Medulla oblongata (tissue), 1 donor: ENCODE data around the gene RPS25.
"Not testable (repeated sequence)": the region's sequence is repeated elsewhere in the genome, so short reads cannot be mapped to it uniquely, and the experiment has no call there.

Source experiments
- DNase-seq: peaks from one replicate; pipeline ENCODE4 v3.0.0-alpha.2; 2015; ENCODE audit errors: extremely low spot score

RPS25 gene

GRCh38 chr11:119018074-119018938, at the start of gene RPS25, which contains the start of gene TRAPPC4:
TSS of gene RPS25 (minus strand) at chr11:119018343. CDS start at chr11:119018284, 59 bp downstream.
TSS of gene TRAPPC4 (plus strand) at chr11:119018766. CDS start at chr11:119018796, 30 bp downstream.
- DNase-seq = peak; percentile 98

- peak; percentile 97 for DNase-seq
Measured at GRCh38 chr11:119067371-119068222, 49.5 kb upstream of the RPS25 start, which contains the start of gene VPS11. TSS of gene VPS11 (plus strand) at chr11:119067818. CDS start at chr11:119067824, 6 bp downstream.

GRCh38 chr11:119065369-119065768, 47.2 kb upstream of the RPS25 start:
- DNase-seq = no peak

- no peak for DNase-seq
Measured at GRCh38 chr11:119062779-119063178, 44.6 kb upstream of the RPS25 start.

- DNase-seq = no peak
Measured at GRCh38 chr11:119061256-119061655, 43.1 kb upstream of the RPS25 start.

- DNase-seq = not testable (repeated sequence)
Measured at GRCh38 chr11:119059128-119059527, 41.0 kb upstream of the RPS25 start.

- DNase-seq = peak; percentile 97
Measured at GRCh38 chr11:119057000-119057769, 39.0 kb upstream of the RPS25 start, which contains the start of gene HYOU1. TSS of gene HYOU1 (minus strand) at chr11:119057205. CDS start at chr11:119056160, 1,045 bp downstream.

GRCh38 chr11:119056421-119056999, 38.4 kb upstream of the RPS25 start:
- DNase-seq = no peak

GRCh38 chr11:119055901-119056300, 37.8 kb upstream of the RPS25 start:
- DNase-seq = peak; percentile 21

GRCh38 chr11:119054418-119054817, 36.3 kb upstream of the RPS25 start:
- no peak for DNase-seq

- DNase-seq = no peak
Measured at GRCh38 chr11:119052163-119052814, 34.1 kb upstream of the RPS25 start.

- DNase-seq = no peak
Measured at GRCh38 chr11:119051440-119052162, 33.5 kb upstream of the RPS25 start.

GRCh38 chr11:119049081-119049480, 30.9 kb upstream of the RPS25 start:
- DNase-seq = no peak

GRCh38 chr11:119048644-119049043, 30.5 kb upstream of the RPS25 start:
- no peak for DNase-seq

GRCh38 chr11:119047205-119047604, 29.1 kb upstream of the RPS25 start:
- no peak for DNase-seq

- no peak for DNase-seq
Measured at GRCh38 chr11:119046489-119046888, 28.3 kb upstream of the RPS25 start.

- no peak for DNase-seq
Measured at GRCh38 chr11:119044708-119045107, 26.6 kb upstream of the RPS25 start.

- DNase-seq = no peak
Measured at GRCh38 chr11:119042927-119043326, 24.8 kb upstream of the RPS25 start.

- no peak for DNase-seq
Measured at GRCh38 chr11:119041821-119042514, 23.8 kb upstream of the RPS25 start.
